NCI-H524 treated with DMSO at 0.1 percent for 48 hours (cell line): ENCODE measurements around the gene KCNK13.
"Not testable (repeated sequence)": the region's sequence is repeated elsewhere in the genome, so short reads cannot be mapped to it uniquely, and the experiment has no call there.

Experiments used
- DNase-seq: peaks from one replicate; lab custom pipeline; 2025; lab: John Stamatoyannopoulos, UW

KCNK13 gene

GRCh38 chr14:90193925-90194324 is 132.1 kb downstream of the KCNK13 start:
- no peak for DNase-seq

GRCh38 chr14:90194706-90195105 is 132.9 kb downstream of the KCNK13 start:
- no peak for DNase-seq

GRCh38 chr14:90198541-90199060 is 136.8 kb downstream of the KCNK13 start:
- DNase-seq = no peak

- not testable (repeated sequence) for DNase-seq
Measured at GRCh38 chr14:90200546-90200945, 138.8 kb downstream of the KCNK13 start.

GRCh38 chr14:90201344-90201743 is 139.6 kb downstream of the KCNK13 start:
- DNase-seq = no peak

GRCh38 chr14:90204516-90204915 is 142.7 kb downstream of the KCNK13 start:
- no peak for DNase-seq

GRCh38 chr14:90213099-90213748 is 151.4 kb downstream of the KCNK13 start:
- DNase-seq = no peak

- DNase-seq = no peak
Measured at GRCh38 chr14:90228478-90228877, 166.7 kb downstream of the KCNK13 start.

GRCh38 chr14:90229942-90230341 is 168.1 kb downstream of the KCNK13 start:
- DNase-seq = not testable (repeated sequence)
